ENCODE results near the gene NEUROG2. TPM values are rescaled to one million over a fixed set of nuclear protein-coding genes. Genes with fewer than 3 reads are reported as not detected.

NEUROG2 gene
- total RNA-seq, 1 experiment from 2014 or later = 0.12 TPM

GRCh38 chr4:112552668-112553067 lies 36.7 kb upstream of the NEUROG2 start:
- Histone ChIP-seq H3K27me3 (ENCODE audit: insufficient read depth, low read length) (no peaks in the 10 kb centered on the region), H3K79me2 (ENCODE audit: insufficient read depth, low read length) (no peaks in the 10 kb centered on the region), H3K9ac (ENCODE audit: low read length) (peak overlapping the region; percentile 16; the same call in 1 of the 2 replicates), H3K36me3 (ENCODE audit: control insufficient read depth in 1 of 2, insufficient read depth in 2 of 2, low read length in 2 of 2) (no peaks in the 10 kb centered on the region), H3K4me1 (ENCODE audit: control insufficient read depth in 1 of 2, insufficient read depth in 2 of 2, low read length in 2 of 2) (peaks cover 25 to 35% of the 10 kb centered on the region in 2 experiments), H2AFZ (ENCODE audit: low read depth, low read length, poor library complexity, severe bottlenecking) (no peak overlapping the region), H4K20me1 (ENCODE audit: insufficient read depth) (no peaks in the 10 kb centered on the region), H3K4me3 (replicated peaks in 1 of 2; ENCODE audit: low read depth in 1 of 2, low read length in 2 of 2) (peak overlapping the region in 1 of 2 experiments; percentile 9; a peak in 2 of 4 replicates), H3K9me2 (ENCODE audit: insufficient read depth) (no peaks in the 10 kb centered on the region), H3K4me2 (ENCODE audit: low read length) (peak overlapping the region; percentile 56), H3K9me3 (ENCODE audit: control insufficient read depth in 1 of 2, insufficient read depth in 1 of 2, low read depth in 1 of 2, low read length in 2 of 2) (no peaks in the 10 kb centered on the region), H3K27ac (ENCODE audit: low read depth, low read length) (peak overlapping the region; percentile 25; the same call in 1 of the 2 replicates)
- no TSS peak for BruUV-seq (replicated peaks)
- TF ChIP-seq POLR2A (IDR thresholded peaks at IDR 0.05; ENCODE audit: borderline replicate concordance, extremely low read depth, insufficient read depth, insufficient read length) (no peak), ZNF274 (IDR thresholded peaks at IDR 0.05; ENCODE audit: low read depth, low read length) (no peak), FOSL1 (IDR thresholded peaks at IDR 0.05; ENCODE audit: low read depth) (no peak)
- ATAC-seq (peak; percentile 76), DNase-seq (ENCODE audit: low read depth, low spot score) (peak; percentile 32)
- RAD21 ChIA-PET (ENCODE audit: low non-redundant PET in 1 of 2, low total read pairs in 2 of 2, uncharacterized antibody in 2 of 2, unreplicated experiment in 2 of 2) = no interaction called here
- CTCF ChIA-PET = no interaction called here
- intact Hi-C loops (cut with micrococcal nuclease) = no loop called here
- POLR2A ChIA-PET = no interaction called here

DNA sequence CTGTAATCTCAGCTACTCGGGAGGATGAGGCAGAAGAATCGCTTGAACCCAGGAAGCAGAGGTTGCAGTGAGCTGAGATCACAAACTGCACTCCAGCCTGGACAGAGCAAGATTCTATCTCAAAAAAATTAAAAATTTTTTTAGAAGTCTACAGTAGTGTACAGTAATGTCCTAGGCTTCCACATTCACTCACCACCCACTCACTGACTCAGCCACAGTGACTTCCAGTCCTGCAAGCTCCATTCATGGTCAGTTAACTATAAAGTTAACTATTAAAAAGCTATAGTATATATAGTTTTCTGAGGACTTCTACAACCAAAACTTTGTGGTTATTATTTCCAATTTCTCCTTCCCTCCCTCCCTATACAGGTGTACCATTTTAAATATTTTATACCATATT lies 34.7 kb upstream of the NEUROG2 start:
- Histone ChIP-seq H3K36me3 (ENCODE audit: control insufficient read depth in 1 of 2, insufficient read depth in 2 of 2, low read length in 2 of 2) (no peaks in the 10 kb centered on the region), H2AFZ (ENCODE audit: low read depth, low read length, poor library complexity, severe bottlenecking) (peak overlapping the region; percentile 51), H3K4me3 (replicated peaks in 1 of 2; ENCODE audit: low read depth in 1 of 2, low read length in 2 of 2) (peak overlapping the region in 1 of 2 experiments; percentile 36; a peak in 2 of 4 replicates), H3K4me1 (ENCODE audit: control insufficient read depth in 1 of 2, insufficient read depth in 2 of 2, low read length in 2 of 2) (peaks cover 25 to 35% of the 10 kb centered on the region in 2 experiments), H3K9me3 (ENCODE audit: control insufficient read depth in 1 of 2, insufficient read depth in 1 of 2, low read depth in 1 of 2, low read length in 2 of 2) (no peaks in the 10 kb centered on the region), H3K9me2 (ENCODE audit: insufficient read depth) (no peaks in the 10 kb centered on the region), H3K27ac (ENCODE audit: low read depth, low read length) (no peak overlapping the region), H3K27me3 (ENCODE audit: insufficient read depth, low read length) (no peaks in the 10 kb centered on the region), H4K20me1 (ENCODE audit: insufficient read depth) (no peaks in the 10 kb centered on the region), H3K4me2 (ENCODE audit: low read length) (peak overlapping the region; percentile 56), H3K79me2 (ENCODE audit: insufficient read depth, low read length) (no peaks in the 10 kb centered on the region), H3K9ac (ENCODE audit: low read length) (peak overlapping the region; percentile 30)
- ChIA-PET CTCF (interaction anchor here (1.2 to 1.5 kb wide), 2 partner anchors 54 to 215 kb away, joined by 4 read pairs; no protein-coding TSS in a partner anchor), RAD21 (ENCODE audit: low non-redundant PET in 1 of 2, low total read pairs in 2 of 2, uncharacterized antibody in 2 of 2, unreplicated experiment in 2 of 2) (no interaction called here), POLR2A (no interaction called here)
- intact Hi-C loops (cut with micrococcal nuclease) = no loop called here
- peak; percentile 60 for ATAC-seq
- BruUV-seq (replicated peaks) = no TSS peak
- TF ChIP-seq, protein P1, sequence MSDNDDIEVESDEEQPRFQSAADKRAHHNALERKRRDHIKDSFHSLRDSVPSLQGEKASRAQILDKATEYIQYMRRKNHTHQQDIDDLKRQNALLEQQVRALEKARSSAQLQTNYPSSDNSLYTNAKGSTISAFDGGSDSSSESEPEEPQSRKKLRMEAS (IDR thresholded peaks at IDR 0.05) = no peak
- TF ChIP-seq EZH2phosphoT487 (IDR thresholded peaks at IDR 0.05; ENCODE audit: borderline replicate concordance) = no peak
- TF ChIP-seq FOSL1 (IDR thresholded peaks at IDR 0.05; ENCODE audit: low read depth) = peak; percentile 17; the same call in 1 of the 2 replicates
- peak; percentile 76 for TF ChIP-seq EGR1 (IDR thresholded peaks at IDR 0.05; ENCODE audit: low read depth)
- TF ChIP-seq, protein P2, sequence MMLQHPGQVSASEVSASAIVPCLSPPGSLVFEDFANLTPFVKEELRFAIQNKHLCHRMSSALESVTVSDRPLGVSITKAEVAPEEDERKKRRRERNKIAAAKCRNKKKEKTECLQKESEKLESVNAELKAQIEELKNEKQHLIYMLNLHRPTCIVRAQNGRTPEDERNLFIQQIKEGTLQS (IDR thresholded peaks at IDR 0.05) = no peak
- no peak for DNase-seq (ENCODE audit: low read depth, low spot score)
